Measurements from ENCODE around the gene SERINC2.
A peak's percentile ranks its signal among the peaks of the same experiment; 100 is the strongest.

SERINC2 gene

DNA sequence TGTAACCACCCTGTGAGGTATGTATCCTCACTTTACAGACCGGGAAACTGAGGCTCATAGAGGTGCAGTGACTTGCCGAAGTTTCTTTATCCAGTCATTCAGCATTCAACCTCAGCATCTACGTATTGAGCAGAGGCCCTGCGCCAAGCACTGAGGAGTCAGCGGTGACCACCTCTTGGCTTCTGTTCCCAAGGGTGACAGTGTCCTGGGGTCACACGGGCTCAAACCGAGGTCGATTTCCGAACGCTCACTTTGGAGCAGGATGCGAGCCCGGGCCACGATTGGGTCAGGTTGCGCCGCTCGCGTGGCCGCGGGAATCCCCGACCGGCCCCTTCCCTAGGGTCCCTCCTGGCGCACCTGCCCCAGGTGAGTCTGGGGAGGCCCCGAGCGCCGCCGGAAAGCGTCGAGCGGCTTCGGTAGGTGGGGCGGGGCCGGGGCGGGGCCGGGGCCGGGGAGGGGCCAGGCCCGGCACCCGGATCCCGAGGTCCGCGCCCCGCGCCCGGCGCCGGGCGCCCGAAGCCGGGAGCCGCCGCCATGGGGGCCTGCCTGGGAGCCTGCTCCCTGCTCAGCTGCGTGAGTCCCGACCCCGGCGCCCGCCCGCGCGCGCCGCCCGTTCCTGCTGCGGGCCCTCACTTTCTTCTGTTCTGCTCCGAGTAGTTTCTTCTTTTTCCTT lies at the start of gene SERINC2:
Gene SERINC2 (plus strand): TSS at position 482 of the 673 bp plus-strand sequence. CDS start 53 bp downstream, at position 535.
- FAIRE-seq (no peak), DNase-seq (ENCODE audit: extremely low spot score, insufficient read length, low read depth) (peak; percentile 54)

DNA sequence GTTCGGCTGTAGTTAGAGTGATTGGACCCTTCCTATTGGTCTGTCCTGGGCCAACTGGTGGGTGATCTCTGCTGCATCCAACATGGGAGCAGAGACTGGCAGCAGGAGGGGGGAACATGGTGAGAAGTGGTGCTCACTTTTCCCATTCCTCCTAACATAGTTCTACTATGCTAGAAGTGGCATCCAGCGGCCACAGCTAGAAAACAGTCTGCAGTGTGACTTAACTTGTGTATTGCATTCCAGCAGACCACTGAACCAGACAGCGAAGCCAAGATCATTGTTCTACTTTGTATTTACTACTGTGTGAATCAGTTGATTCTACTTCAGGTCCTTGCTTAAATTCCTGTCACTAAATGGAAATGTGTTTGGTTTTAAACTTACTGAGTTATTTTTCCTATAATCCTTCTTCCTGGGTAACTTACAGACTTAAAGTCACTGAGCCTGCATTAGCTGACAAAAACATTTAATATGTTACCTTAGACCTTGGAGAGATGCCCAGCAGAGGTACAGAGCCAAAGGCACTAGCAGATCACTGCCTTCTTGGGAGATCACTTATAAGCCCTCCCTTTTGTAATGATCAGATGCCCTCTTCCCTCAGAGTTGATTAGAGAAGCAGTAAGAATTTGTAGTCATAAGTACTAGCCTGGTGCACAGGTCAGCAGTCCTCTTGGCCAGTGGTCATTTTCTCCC lies 48.3 kb upstream of the SERINC2 start:
- DNase-seq (ENCODE audit: extremely low spot score, insufficient read length, low read depth) (no peak), FAIRE-seq (no peak)

GRCh38 chr1:31366796-31367195 lies 46.2 kb upstream of the SERINC2 start:
- FAIRE-seq, result no peak
- no peak for DNase-seq (ENCODE audit: extremely low spot score, insufficient read length, low read depth)

DNA sequence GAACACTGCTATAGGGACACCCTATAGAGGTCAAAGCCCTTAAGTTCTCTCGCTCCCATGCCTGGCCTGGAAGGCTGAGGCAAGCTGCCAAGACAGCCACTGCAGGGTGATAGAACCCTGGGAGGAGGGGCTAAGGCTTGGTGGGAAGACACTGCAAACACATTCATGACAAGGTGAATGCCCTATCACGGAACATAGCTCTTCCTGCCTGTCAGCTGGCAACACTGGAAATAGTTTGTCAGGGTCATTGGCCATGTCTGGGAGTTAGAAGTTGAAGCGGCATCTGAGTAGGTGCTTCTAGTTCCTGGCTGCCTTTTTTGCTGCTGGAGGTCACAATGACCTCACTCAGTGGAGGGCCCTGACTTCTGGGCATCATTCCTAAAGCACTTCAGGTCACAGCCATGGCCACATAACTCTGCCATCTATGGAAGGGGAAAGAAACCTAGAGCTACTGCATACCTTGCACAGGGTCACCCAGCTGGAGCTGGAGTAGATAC lies 44.4 kb upstream of the SERINC2 start:
- DNase-seq (ENCODE audit: extremely low spot score, insufficient read length, low read depth) (no peak), FAIRE-seq (no peak)

GRCh38 chr1:31370021-31370420 lies 43.0 kb upstream of the SERINC2 start:
- DNase-seq (ENCODE audit: extremely low spot score, insufficient read length, low read depth), result no peak
- FAIRE-seq, result no peak

DNA sequence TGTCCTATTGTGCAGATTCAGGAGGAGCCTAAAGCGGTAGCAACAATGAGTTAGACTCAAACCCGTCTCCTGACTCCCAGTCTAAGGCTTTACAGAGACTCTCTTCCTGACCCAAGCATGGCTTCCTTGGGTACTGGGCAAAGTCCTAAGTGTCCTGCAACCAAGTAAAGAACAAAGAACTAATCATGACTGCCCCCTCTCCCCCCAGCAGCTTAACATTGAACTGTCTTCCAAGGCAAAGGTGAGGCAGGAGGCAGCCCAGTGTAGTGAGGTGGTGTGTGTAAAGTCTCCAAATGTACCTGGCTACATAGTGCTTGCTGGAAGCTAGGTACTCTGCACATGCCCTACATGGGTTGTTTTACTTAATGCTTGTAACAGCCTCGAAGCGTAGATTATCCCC lies 42.4 kb upstream of the SERINC2 start:
- FAIRE-seq, result no peak

GRCh38 chr1:31371121-31371959 lies 41.7 kb upstream of the SERINC2 start:
- FAIRE-seq, result no peak

More for the DNA sequence above, 42.4 kb upstream of the SERINC2 start:
- no peak for DNase-seq (ENCODE audit: extremely low spot score, insufficient read length, low read depth)

GRCh38 chr1:31372051-31372450 lies 41.0 kb upstream of the SERINC2 start:
- FAIRE-seq (no peak), DNase-seq (ENCODE audit: extremely low spot score, insufficient read length, low read depth) (no peak)

More at GRCh38 chr1:31371121-31371959, 41.7 kb upstream of the SERINC2 start:
- DNase-seq (ENCODE audit: extremely low spot score, insufficient read length, low read depth), result no peak

- FAIRE-seq (no peak), DNase-seq (ENCODE audit: extremely low spot score, insufficient read length, low read depth) (no peak)
These were observed 40.3 kb upstream of the SERINC2 start for GRCh38 chr1:31372751-31373055.

GRCh38 chr1:31373056-31373896 lies 39.7 kb upstream of the SERINC2 start, which contains the start of gene FABP3:
FABP3 (minus strand) TSS chr1:31373076; CDS start chr1:31373014, 62 bp downstream.
- DNase-seq (ENCODE audit: extremely low spot score, insufficient read length, low read depth) (no peak), FAIRE-seq (peak; percentile 21)

DNA sequence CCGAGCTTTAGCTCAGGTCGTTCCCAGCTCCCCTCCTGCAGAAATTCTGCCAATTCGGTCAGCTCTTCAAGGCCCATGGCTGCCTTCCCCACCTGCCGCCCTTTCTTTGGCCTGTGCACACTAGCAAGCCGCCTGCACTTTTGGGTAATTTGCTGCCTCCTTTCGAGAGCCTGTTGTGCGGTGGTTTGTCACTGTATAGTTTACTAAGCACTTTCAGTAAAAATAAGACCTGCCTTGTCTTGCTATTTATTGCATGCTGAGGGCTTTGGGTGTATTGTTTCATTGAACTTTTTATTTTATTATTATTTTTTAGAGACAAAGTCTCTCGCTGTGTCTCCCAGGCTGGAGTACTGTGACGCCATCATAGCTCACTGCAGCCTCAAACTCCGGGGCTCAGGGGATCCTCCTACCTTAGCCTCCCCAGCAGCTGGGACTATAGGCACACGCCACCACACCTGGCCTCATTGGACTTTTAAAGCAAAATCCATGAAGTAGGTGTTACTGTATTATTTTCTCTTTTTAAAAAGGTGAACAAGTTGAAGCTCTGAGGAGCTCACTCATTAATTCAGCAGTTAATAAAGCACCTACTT lies 39.0 kb upstream of the SERINC2 start:
- DNase-seq (ENCODE audit: extremely low spot score, insufficient read length, low read depth) (no peak), FAIRE-seq (no peak)

- no peak for FAIRE-seq
These were observed 38.4 kb upstream of the SERINC2 start for GRCh38 chr1:31374511-31375196.

GRCh38 chr1:31376375-31377134 lies 36.5 kb upstream of the SERINC2 start:
- DNase-seq (ENCODE audit: extremely low spot score, insufficient read length, low read depth) (no peak), FAIRE-seq (no peak)

More at GRCh38 chr1:31374511-31375196, 38.4 kb upstream of the SERINC2 start:
- DNase-seq (ENCODE audit: extremely low spot score, insufficient read length, low read depth), result no peak

DNA sequence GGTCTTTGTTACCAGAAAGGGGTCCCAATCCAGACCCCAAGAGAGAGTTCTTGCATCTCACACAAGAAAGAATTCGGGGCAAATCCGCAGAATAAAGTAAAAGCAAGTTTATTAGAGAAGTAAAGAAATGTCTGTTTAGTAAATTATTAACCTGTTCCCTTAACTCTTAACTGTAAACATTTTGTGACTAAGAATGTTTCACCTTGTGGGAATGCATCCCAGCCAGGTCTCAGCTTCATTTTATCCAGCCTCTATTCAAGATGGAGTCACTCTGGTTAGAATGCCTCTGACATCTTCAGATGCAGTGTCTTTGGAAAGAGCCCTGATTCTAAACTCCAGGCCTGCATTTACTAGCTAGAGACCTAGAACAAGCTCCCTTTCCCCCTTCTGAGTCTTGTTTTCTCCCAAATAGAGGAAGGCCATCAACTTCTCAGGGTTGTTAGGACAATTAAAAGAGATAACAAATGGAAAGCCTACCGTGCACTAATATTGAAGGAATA lies 35.6 kb upstream of the SERINC2 start:
- no peak for FAIRE-seq
- DNase-seq (ENCODE audit: extremely low spot score, insufficient read length, low read depth), result no peak

GRCh38 chr1:31378001-31378400 lies 35.0 kb upstream of the SERINC2 start:
- FAIRE-seq (no peak), DNase-seq (ENCODE audit: extremely low spot score, insufficient read length, low read depth) (no peak)

- DNase-seq (ENCODE audit: extremely low spot score, insufficient read length, low read depth) (no peak), FAIRE-seq (no peak)
These were observed 32.8 kb upstream of the SERINC2 start for GRCh38 chr1:31380181-31380580.

DNA sequence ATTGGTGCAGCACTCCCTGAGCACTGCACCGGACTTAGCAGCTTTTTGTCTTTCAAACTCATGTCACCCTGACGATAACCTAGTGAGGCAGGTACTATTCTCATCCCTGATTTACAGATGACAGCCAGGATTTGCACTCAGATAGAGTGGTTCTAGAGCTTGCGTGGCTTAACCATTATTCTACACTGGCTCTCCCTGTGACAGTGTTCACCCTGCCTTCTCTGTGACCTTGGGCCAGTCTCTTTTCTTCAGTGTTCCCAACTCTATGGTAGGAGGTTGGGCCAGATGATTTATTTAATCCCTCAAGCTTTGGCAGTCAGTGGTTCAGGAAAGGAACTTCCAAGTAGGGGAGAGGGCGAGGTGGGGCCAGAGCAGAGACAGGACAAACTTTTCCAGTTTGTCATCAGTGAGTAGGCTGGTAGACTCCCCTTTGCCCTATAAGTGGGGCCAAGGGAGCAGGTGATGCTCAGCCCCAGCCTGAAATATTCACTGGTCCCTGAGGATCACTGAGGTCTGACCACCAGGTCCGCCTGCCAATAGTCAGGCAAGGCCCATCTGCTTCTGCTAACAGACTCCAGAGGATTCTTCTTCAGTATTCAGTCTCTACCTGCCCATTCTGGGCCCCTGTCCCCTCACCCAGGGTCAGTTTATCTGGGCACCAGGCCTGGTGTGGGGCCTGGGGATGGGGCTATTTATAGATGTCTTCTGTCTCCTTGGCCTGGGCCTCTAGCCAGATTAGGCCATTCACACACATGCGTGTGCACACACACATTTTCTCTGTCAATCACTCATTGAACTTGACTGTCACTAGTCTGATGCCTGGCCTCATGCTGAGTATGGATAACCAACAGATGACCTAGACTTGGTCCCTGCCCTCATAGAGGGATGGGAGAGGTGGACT lies 31.4 kb upstream of the SERINC2 start:
- FAIRE-seq, result no peak

More for the DNA sequence above, 31.4 kb upstream of the SERINC2 start:
- DNase-seq (ENCODE audit: extremely low spot score, insufficient read length, low read depth), result no peak
